Measurements from ENCODE around the gene NEURL1B. TPM values are rescaled to one million over a fixed set of nuclear protein-coding genes. Genes with fewer than 3 reads are reported as not detected.

NEURL1B gene
- 2.9 to 5.5 TPM (median 4.2 TPM) in 5 replicates for total RNA-seq (2022; extraction: Qiagen RNA extraction; ENCODE audit: low read depth)

GRCh38 chr5:172640822-172641358, at the start of gene NEURL1B:
Gene NEURL1B (plus strand): TSS chr5:172641263. CDS start chr5:172641407, 144 bp downstream.

Other genes with a start within 250 kb of the NEURL1B start
- 12.4 to 18.8 TPM (median 17.8 TPM) in 5 replicates for gene SH3PXD2B, start 186.7 kb upstream of the NEURL1B start, total RNA-seq (2022; extraction: Qiagen RNA extraction; ENCODE audit: low read depth)
- 368 to 601 TPM (median 553 TPM) in 5 replicates for gene DUSP1, start 129.9 kb downstream of the NEURL1B start, total RNA-seq (2022; extraction: Qiagen RNA extraction; ENCODE audit: low read depth)
- gene ERGIC1, start 193.0 kb downstream of the NEURL1B start, total RNA-seq (2022; extraction: Qiagen RNA extraction; ENCODE audit: low read depth) = 277 to 367 TPM (median 326 TPM) in 5 replicates